AG04450 (cell line): ENCODE measurements around the gene CANT1. TPM values are rescaled to one million over a fixed set of nuclear protein-coding genes. Genes with fewer than 3 reads are reported as not detected.
A peak's percentile ranks its signal among the peaks of the same experiment; 100 is the strongest.

Source experiments
- CTCF ChIA-PET: fragments of 300-600, 350-600 bp; formaldehyde crosslinking; extraction: SDS; loops from one replicate; lab custom pipeline; 2022; ENCODE audit warnings: antibody characterized with exemption, inconsistent platforms; lab: Charles Lee
- POLR2A ChIA-PET: fragments of 350-600 bp; formaldehyde crosslinking; extraction: SDS; loops from one replicate; lab custom pipeline; 2021; ENCODE audit warnings: antibody characterized with exemption, inconsistent platforms; lab: Yijun Ruan, JAX
- DNase-seq: peaks from one replicate; pipeline ENCODE4 v3.0.0-alpha.2; 2011; ENCODE audit warnings: low read depth, low spot score
- H3K27ac ChIP-seq: one replicate; pipeline ENCODE4 v1.5.1; 2012; ENCODE audit warnings: low read depth, low read length, control low read depth
- H3K27me3 ChIP-seq: one replicate; pipeline ENCODE4 v1.6.0; 2012; ENCODE audit warnings: low read length; ENCODE audit not compliant: control insufficient read depth, insufficient read depth
- H3K4me3 ChIP-seq: 2 replicates; pipeline ENCODE4 v1.5.1; 2011; ENCODE audit warnings: mild to moderate bottlenecking, low read depth, low read length, control low read depth
- H3K9me3 ChIP-seq: 2 replicates; pipeline ENCODE4 v1.5.1; 2012; ENCODE audit warnings: low read length; ENCODE audit not compliant: control insufficient read depth, insufficient read depth
- CTCF ChIP-seq: IDR thresholded peaks from 2 replicates; pipeline ENCODE4 v1.5.1; 2011; ENCODE audit warnings: low read depth, low read length, control low read depth, inconsistent platforms
- polyA plus RNA-seq: library from polyadenylated mRNA; depleted of rRNA; stranded (reverse); fragments of >200 nt; gene quantifications from 2 replicates; pipeline ENCODE4 v1.2.3, GENCODE V29; 2011

CANT1 gene
- polyA plus RNA-seq, 1 experiment: 61.6 TPM

GRCh38 chr17:79041041-79041570 is 31.5 kb upstream of the CANT1 start:
- no peaks in the 10 kb centered on the region; the same call in 1 of the 2 replicates for H3K9me3 ChIP-seq
- ChIA-PET POLR2A (no interaction called here), CTCF (interaction anchor here (0.6 to 2.5 kb wide), 4 partner anchors 7 to 42 kb away, joined by 3 to 8 read pairs (median 4); no protein-coding TSS in a partner anchor)
- no peak overlapping the region for H3K4me3 ChIP-seq
- DNase-seq: no peak
- no peak for TF ChIP-seq CTCF
- H3K27me3 ChIP-seq: no peaks in the 10 kb centered on the region
- H3K27ac ChIP-seq: no peak overlapping the region

- no peak overlapping the region for H3K4me3 ChIP-seq
- ChIA-PET CTCF (interaction anchor here (0.5 to 2.5 kb wide), 3 partner anchors 15 to 353 kb away, joined by 3 to 8 read pairs (median 3); no protein-coding TSS in a partner anchor), POLR2A (no interaction called here)
- no peaks in the 10 kb centered on the region; the same call in 1 of the 2 replicates for H3K9me3 ChIP-seq
- DNase-seq: no peak
- no peak overlapping the region for H3K27ac ChIP-seq
- H3K27me3 ChIP-seq: no peaks in the 10 kb centered on the region
- no peak for TF ChIP-seq CTCF
Measured at GRCh38 chr17:79039886-79040285, 30.3 kb upstream of the CANT1 start.

- no peak for TF ChIP-seq CTCF
- Histone ChIP-seq H3K27ac (peak overlapping the region; percentile 80), H3K27me3 (no peaks in the 10 kb centered on the region), H3K9me3 (no peaks in the 10 kb centered on the region; the same call in 1 of the 2 replicates), H3K4me3 (no peak overlapping the region)
- DNase-seq: no peak
- POLR2A ChIA-PET: no interaction called here
- CTCF ChIA-PET: interaction anchor here (1.1 to 2.5 kb wide), 2 partner anchors 43 to 353 kb away, joined by 3 to 8 read pairs; no protein-coding TSS in a partner anchor
Measured at GRCh38 chr17:79039171-79039570, 29.6 kb upstream of the CANT1 start.

- CTCF ChIA-PET: interaction anchor here (2.5 kb wide), 1 partner anchor 44 kb away, joined by 8 read pairs; no protein-coding TSS in a partner anchor
- Histone ChIP-seq H3K27me3 (no peaks in the 10 kb centered on the region), H3K27ac (peak overlapping the region; percentile 80), H3K4me3 (no peak overlapping the region), H3K9me3 (no peaks in the 10 kb centered on the region; the same call in 1 of the 2 replicates)
- POLR2A ChIA-PET: no interaction called here
- DNase-seq: peak; percentile 64
- TF ChIP-seq CTCF: no peak
Measured at GRCh38 chr17:79038545-79039135, 29.1 kb upstream of the CANT1 start.

GRCh38 chr17:79036596-79036995 is 27.0 kb upstream of the CANT1 start:
- POLR2A ChIA-PET: interaction anchor here (1.1 to 1.8 kb wide), 3 partner anchors 10 to 38 kb away, joined by 3 to 15 read pairs (median 4); partner anchors contain the start of gene ENGASE
- no peak for TF ChIP-seq CTCF
- Histone ChIP-seq H3K4me3 (no peak overlapping the region), H3K27me3 (no peaks in the 10 kb centered on the region), H3K27ac (peak overlapping the region; percentile 11), H3K9me3 (no peaks in the 10 kb centered on the region; the same call in 1 of the 2 replicates)
- DNase-seq: peak; percentile 78
- CTCF ChIA-PET: interaction anchor here (0.8 to 3.8 kb wide), 6 partner anchors 9 to 46 kb away, joined by 3 to 34 read pairs (median 4); no protein-coding TSS in a partner anchor
